ENCODE results near the gene PLVAP. TPM values are rescaled to one million over a fixed set of nuclear protein-coding genes. Genes with fewer than 3 reads are reported as not detected.
"Not testable (repeated sequence)": the region's sequence is repeated elsewhere in the genome, so short reads cannot be mapped to it uniquely, and the experiment has no call there.

PLVAP gene
- total and polyA plus RNA-seq, 2 donors, result 23.6 to 289 TPM

DNA sequence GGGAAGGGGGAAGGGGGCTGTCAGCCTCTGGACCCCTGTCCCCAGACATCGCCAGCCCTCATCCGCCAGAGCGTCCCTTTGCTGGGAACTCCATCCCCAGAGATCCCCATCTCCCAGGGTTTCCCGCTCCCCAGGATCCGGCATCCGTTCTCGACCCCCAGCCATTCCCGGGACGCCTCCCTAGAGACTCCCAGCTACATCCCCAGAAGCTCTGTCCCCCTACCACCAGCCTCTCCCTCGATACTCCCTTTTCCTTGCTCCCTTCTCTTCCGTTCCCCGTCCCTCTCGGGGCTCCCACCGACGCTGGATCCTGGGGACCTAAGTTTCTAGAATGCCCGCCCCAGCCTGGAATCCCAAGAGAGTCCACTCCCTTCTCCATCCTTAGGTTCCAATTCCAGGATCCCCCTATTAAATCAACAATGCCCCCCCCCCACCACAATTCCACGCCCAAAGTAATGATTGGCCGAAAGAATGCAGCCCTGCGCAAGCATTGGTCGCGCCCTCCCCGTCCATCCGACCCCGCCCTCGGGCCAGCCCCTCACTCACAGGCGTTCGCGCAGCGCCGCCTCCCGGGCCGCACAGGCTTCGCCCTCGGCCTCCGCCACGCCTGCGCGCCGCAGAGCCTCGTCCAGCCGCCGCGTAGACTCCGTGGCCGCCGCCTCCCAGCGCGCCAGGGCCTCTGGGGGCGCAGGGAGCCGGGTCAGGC is 13.7 kb upstream of the PLVAP start:
- WGBS, result under 1% methylated on average over 50 of the region's 50 CpGs
- Histone ChIP-seq H3K4me1 (ENCODE audit: insufficient read depth) (no peaks in the 10 kb centered on the region), H3K36me3 (ENCODE audit: insufficient read depth) (no peaks in the 10 kb centered on the region), H3K27ac (ENCODE audit: low read depth) (no peak overlapping the region), H3K4me3 (ENCODE audit: low read depth, low read length) (peak overlapping the region; percentile 23)
- peak; percentile 82 for DNase-seq (ENCODE audit: extremely low spot score)

DNA sequence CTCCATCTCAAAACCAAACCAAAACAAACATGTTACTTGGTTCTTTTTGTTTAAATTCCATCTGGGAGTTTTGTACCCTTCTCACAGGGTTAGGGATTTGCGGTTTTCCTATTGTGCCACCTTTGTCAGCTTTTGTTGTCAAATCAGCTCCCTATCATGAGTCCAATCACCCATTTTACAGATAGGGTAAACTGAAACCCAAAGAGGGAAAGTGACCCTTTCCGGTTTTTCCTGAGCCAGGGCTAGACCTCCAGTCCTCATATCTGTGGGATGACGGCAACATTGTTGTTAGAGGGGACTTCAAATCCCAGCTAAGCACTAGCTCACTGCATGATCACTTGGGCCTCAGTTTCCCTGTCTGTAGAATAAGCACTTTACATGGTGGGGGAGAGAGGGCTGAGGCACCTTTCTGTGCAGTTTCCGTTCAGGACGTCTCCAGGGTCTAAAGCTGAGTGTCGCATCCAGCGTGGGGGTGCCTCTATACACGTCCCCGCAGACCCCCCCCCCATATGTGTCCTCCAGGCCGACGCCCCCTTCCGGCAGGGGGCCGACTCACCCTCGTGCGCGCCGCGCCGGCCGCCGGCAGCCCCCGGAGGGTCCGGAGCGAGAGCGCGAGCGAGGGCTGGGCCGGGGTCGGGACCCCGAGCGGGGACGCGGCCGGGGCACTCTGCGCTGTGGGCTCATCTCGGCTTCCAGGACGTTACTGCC is 13.0 kb upstream of the PLVAP start:
- no peak overlapping the region for H3K27ac ChIP-seq (ENCODE audit: low read depth)

DNA sequence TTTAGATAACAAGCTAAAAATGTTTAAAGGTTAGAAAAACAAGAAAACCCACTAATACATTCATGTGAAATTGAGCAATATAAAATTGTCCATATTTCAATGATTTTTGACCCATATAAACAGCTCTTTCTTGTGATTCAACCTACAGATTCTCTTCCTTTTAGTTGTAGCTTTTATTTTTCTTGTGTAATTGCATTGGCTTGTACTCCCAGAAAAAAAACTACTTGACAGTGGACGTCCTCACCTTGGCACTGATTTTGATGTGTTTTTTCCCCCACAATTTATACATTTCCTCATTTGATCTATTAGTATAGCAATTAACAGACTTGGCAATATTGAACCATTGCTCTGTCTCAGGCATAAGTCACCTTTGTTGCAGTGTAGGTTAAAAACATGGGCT is 12.1 kb upstream of the PLVAP start:
- Histone ChIP-seq H3K36me3 (ENCODE audit: insufficient read depth) (no peaks in the 10 kb centered on the region), H3K4me1 (ENCODE audit: insufficient read depth) (no peaks in the 10 kb centered on the region), H3K4me3 (ENCODE audit: low read depth, low read length) (no peak overlapping the region), H3K27ac (ENCODE audit: low read depth) (no peak overlapping the region)
- DNase-seq (ENCODE audit: extremely low spot score), result no peak
- WGBS, result 54% methylated on average over 1 of the region's 1 CpG

More for the DNA sequence above, 13.0 kb upstream of the PLVAP start:
- H3K4me3 ChIP-seq (ENCODE audit: low read depth, low read length), result peak overlapping the region; percentile 23
- H3K4me1 ChIP-seq (ENCODE audit: insufficient read depth), result no peaks in the 10 kb centered on the region
- no peaks in the 10 kb centered on the region for H3K36me3 ChIP-seq (ENCODE audit: insufficient read depth)
- WGBS, result 7% methylated on average over 37 of the region's 37 CpGs
- DNase-seq (ENCODE audit: extremely low spot score), result no peak

DNA sequence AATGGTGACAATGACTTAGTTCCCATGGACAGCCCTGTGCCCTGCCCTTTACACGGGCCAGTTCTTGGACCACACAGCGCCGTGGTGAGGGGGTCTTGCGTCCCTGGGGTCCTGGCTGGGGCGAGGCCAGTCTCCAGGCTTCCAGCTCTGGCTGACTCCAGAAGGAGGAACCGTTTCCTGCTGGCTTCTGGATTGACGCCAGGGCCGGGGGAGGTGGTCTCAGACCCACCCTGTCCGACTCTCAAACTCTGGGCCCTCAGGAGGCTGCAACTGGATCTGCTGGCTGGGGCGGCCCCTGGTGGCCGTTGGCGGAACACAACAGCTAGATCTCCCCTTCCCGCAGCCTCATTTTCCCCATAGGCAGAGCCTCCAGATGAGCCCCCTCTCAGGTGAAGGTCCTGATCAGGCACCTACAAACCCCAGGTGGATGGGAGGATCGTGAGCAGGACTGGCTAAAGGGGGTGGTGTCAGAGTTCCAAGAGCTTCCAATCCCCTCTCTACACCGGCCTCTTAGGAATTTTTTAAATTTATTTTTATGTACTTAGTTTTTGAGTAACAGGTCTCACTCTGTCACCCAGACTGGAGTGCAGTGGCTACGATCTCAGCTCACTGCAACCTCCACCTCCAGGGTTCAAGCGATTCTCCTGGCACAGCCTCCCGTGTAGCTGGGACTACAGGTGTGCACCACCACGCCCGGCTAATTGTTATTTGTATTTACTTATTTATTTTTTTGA is 8.9 kb upstream of the PLVAP start:
- Histone ChIP-seq H3K36me3 (ENCODE audit: insufficient read depth) (no peaks in the 10 kb centered on the region), H3K4me1 (ENCODE audit: insufficient read depth) (no peaks in the 10 kb centered on the region), H3K4me3 (ENCODE audit: low read depth, low read length) (no peak overlapping the region), H3K27ac (ENCODE audit: low read depth) (no peak overlapping the region)
- no peak for DNase-seq (ENCODE audit: extremely low spot score)
- WGBS, result 36% methylated on average over 20 of the region's 20 CpGs

DNA sequence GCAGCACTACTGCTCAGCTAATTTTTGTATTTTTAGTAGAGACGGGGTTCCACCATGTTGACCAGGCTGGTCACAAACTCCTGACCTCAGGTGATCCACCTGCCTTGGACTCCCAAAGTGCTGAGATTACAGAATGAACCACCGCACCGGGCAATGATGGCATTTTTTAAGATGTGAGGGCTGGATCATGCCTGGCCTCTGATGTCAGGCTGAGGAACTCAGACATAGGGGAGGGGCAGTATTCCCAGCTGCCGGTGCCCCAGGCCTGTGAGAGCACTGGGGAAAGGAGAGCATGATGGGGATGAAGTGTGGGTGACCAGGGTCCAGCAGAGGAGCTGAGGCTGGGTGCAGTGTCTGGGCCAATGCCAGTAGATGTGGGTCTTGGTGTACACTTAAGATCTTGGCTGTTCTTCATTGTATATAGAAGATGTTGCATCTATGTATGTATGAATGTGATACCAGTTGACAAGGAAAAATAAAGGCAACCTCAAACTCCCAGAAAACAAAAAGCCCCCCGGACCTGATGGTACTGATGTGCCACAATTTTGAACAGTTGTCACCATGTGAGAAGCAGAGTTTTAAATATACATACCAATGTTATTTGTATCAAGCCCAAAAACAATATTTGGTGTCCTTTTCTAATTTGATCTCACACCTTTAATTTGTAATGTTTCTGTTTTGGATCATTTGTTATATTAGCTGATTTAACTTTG is 3.4 kb upstream of the PLVAP start:
- DNase-seq (ENCODE audit: extremely low spot score), result no peak
- 95% methylated on average over 5 of the region's 5 CpGs for WGBS

DNA sequence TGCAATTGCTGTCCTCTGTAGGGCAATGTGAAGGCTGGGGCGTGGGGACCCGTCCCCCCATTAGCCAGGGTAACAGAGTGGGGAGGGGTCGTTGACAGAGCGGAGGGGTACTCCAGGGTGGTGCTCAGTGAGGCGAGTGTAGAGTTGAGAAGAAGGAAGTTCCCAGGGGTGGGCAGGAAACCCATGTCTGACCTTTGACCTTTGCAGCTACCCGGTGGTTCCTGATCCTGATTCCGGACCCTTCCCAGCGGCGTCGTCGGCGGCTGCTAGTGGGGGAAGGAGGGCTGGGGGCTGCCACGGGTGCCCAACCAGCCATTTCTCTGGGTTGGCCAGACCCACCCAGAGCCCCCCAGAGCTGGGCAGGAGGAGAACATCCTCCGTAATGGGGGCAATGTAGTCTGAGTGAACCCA is 2.1 kb upstream of the PLVAP start:
- 27% methylated on average over 14 of the region's 14 CpGs for WGBS
- Histone ChIP-seq H3K36me3 (ENCODE audit: insufficient read depth) (no peaks in the 10 kb centered on the region), H3K4me1 (ENCODE audit: insufficient read depth) (no peaks in the 10 kb centered on the region), H3K27ac (ENCODE audit: low read depth) (no peak overlapping the region), H3K4me3 (ENCODE audit: low read depth, low read length) (no peak overlapping the region)
- DNase-seq (ENCODE audit: extremely low spot score), result no peak

More for the DNA sequence above, 3.4 kb upstream of the PLVAP start:
- H3K4me3 ChIP-seq (ENCODE audit: low read depth, low read length), result no peak overlapping the region
- H3K27ac ChIP-seq (ENCODE audit: low read depth), result no peak overlapping the region
- no peaks in the 10 kb centered on the region for H3K4me1 ChIP-seq (ENCODE audit: insufficient read depth)
- no peaks in the 10 kb centered on the region for H3K36me3 ChIP-seq (ENCODE audit: insufficient read depth)

DNA sequence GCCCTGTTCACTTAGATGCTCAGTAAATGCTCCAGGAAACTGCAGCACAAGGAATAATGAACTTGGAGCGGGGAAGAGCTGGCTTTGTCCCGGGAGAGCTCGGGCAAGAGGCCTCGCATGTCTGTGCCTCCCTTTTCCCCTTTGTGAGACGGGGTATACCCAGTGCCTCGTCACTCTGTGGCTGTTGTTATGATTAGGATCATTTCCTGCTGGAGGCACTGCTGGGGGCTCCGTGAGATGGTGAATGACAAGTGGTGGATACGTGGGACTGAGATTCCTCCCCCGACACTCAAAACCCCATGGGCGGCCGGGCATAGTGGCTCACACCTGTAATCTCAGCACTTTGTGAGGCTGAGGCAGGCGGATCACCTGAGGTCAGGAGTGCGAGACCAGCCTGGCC is 1.1 kb upstream of the PLVAP start:
- 58% methylated on average over 13 of the region's 13 CpGs for WGBS
- H3K27ac ChIP-seq (ENCODE audit: low read depth), result no peak overlapping the region
- no peaks in the 10 kb centered on the region for H3K4me1 ChIP-seq (ENCODE audit: insufficient read depth)
- no peaks in the 10 kb centered on the region for H3K36me3 ChIP-seq (ENCODE audit: insufficient read depth)
- DNase-seq (ENCODE audit: extremely low spot score), result no peak
- no peak overlapping the region for H3K4me3 ChIP-seq (ENCODE audit: low read depth, low read length)

DNA sequence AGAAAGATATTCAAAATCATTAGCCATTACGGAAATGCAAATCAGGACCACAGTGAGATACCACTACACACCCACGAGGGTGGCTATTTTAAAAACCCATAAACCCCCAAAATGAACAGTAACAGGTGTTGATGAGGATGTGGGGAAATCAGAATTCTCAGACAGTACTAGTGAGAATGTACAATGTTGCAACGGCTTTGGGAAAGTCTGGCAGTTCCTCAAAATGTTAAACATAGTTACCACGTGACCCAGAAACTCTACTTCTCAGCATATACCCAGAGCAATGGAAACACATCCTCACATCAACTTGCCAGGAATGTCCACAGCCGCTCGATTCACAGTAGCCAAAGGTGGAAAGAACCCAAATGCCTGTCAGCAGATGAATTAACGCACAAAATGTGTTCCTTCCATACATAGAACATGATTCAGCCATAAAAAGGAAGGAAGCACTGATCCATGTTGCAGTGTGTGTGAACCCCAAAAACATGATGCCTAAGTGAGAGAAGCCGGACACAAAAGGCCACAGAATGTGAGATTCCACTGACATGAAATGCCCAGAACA is 7.0 kb downstream of the PLVAP start:
- Histone ChIP-seq H3K4me3 (ENCODE audit: low read depth, low read length) (no peak overlapping the region), H3K4me1 (ENCODE audit: insufficient read depth) (no peaks in the 10 kb centered on the region), H3K36me3 (ENCODE audit: insufficient read depth) (no peaks in the 10 kb centered on the region), H3K27ac (ENCODE audit: low read depth) (no peak overlapping the region)
- no peak for DNase-seq (ENCODE audit: extremely low spot score)
- WGBS, result 18% methylated on average over 8 of the region's 8 CpGs

DNA sequence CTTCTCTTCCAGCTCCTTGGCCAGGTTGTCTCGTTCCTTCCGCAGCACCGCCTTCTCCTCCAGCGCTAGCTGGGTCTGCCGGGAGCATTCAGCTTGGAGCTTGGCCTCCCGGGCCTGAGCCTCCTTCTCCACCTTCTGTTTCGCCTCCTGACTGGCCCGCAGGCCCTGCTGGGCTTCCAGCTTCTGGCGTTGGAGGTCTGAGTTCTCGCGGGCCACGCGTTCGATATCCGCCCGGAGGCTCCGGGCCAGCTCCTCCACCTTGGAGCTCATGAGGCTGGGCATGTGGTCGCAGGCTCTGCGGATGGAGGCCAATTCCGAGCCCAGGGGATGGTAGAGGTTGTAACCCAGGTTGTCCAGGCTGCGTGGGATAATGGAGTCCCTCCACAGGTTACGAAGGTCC is 11.8 kb downstream of the PLVAP start:
- H3K4me3 ChIP-seq (ENCODE audit: low read depth, low read length), result no peak overlapping the region
- H3K27ac ChIP-seq (ENCODE audit: low read depth), result no peak overlapping the region
- no peaks in the 10 kb centered on the region for H3K36me3 ChIP-seq (ENCODE audit: insufficient read depth)
- H3K4me1 ChIP-seq (ENCODE audit: insufficient read depth), result no peaks in the 10 kb centered on the region
- WGBS, result 91% methylated on average over 22 of the region's 22 CpGs
- DNase-seq (ENCODE audit: extremely low spot score), result no peak

DNA sequence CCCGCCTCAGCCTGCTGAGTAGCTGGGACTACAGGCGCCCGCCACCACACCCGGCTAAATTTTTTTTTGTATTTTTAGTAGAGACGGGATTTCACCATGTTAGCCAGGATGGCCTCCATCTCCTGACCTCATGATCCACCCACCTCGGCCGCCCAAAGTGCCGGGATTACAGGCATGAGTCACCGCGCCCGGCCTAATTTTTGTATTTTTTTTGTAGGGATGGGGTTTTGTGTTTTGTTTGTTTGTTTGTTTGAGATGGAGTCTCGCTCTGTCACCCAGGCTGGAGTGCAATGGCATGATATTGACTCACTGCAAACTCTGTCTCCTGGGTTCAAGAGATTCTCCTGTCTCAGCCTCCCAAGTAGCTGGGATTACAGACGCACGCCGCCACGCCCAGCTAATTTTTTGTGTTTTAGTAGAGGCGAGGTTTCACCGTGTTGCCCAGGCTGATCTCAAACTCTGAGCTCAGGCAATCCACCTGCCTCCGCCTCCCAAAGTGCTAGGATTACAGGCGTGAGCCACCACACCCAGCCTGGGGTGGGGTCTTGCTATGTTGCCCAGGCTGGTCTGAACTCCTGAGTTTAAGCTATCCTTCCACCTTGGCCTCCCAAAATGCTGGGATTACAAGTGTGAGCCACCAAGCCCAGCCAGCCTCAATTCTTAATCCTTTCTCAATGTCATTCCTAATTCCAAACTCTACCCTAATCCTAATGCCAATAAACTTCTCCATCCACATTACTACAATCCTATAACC is 13.1 kb downstream of the PLVAP start:
- not testable (repeated sequence) for H3K4me3 ChIP-seq (ENCODE audit: low read depth, low read length); DNase-seq (ENCODE audit: extremely low spot score)

DNA sequence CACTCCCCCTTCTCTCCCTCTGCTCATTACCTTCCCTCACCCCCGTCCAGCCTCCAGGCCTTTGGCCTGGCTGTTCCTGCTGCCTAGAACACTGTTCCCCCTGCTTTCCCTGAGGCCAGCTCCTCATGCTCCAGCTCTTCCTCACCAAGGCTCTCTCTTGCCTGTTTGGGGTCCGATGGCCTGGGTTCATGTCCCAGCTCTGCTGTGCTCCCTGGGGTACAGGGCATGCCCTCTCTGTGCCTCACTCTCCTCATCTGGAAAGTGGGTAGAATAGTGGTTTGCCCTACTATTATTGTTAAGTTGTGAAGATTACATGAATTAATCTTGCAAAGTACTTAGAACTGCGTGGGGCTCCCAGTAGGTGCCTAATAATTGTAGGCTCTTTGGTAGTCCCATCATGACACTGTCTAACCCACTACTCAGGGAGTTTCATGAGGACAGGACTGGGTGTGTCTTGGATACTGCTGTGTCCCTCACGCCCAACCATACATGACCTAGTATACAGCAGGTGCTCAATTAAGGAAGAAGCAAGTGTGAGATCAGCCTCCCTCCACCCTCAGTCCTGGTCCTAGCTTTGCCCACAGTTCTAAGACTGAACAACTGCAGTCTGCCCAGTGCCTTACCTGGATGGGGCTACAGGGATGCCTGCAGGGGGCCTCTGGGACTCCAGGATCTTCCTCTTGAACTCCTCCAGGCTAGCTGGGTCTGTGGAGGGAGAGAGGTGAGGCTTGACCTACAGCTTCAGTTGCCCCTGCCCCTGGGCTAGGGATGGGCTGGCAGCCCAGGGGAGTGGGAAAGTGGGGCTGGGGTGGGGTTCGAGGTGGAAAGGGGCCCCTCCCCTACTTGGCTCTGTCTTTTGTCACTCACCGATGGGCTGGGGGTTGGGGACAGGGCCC is 17.0 kb downstream of the PLVAP start:
- no peaks in the 10 kb centered on the region for H3K4me1 ChIP-seq (ENCODE audit: insufficient read depth)
- no peak overlapping the region for H3K27ac ChIP-seq (ENCODE audit: low read depth)
- no peaks in the 10 kb centered on the region for H3K36me3 ChIP-seq (ENCODE audit: insufficient read depth)
- DNase-seq (ENCODE audit: extremely low spot score), result no peak
- 79% methylated on average over 6 of the region's 6 CpGs for WGBS
- H3K4me3 ChIP-seq (ENCODE audit: low read depth, low read length), result no peak overlapping the region

More for the DNA sequence above, 13.1 kb downstream of the PLVAP start:
- H3K36me3 ChIP-seq (ENCODE audit: insufficient read depth); H3K4me1 ChIP-seq (ENCODE audit: insufficient read depth); H3K27ac ChIP-seq (ENCODE audit: low read depth): not testable (repeated sequence)
- 94% methylated on average over 20 of the region's 20 CpGs for WGBS

DNA sequence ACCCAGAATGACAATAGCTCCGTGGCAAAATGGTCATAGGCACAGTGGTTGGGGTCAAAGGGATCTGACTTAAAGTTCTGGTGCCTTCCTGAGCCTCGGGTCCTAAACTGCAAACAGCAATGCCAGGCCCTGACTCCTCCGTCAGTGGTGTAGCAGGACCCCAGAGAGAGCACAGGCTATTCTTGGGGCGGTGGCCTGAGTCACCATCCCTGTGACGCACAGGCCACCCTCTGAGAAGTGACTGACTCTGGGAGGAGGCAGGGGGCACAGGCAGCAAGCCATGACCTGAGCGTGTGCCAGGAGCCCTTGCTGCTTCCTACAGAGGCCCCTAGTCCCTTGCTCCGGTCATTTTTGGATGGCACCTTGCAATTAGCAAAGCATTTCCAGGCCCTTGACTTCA is 18.7 kb downstream of the PLVAP start:
- Histone ChIP-seq H3K4me1 (ENCODE audit: insufficient read depth) (no peaks in the 10 kb centered on the region), H3K36me3 (ENCODE audit: insufficient read depth) (no peaks in the 10 kb centered on the region), H3K4me3 (ENCODE audit: low read depth, low read length) (no peak overlapping the region), H3K27ac (ENCODE audit: low read depth) (no peak overlapping the region)
- 73% methylated on average over 7 of the region's 7 CpGs for WGBS
- DNase-seq (ENCODE audit: extremely low spot score), result no peak

Data from urinary bladder (tissue), 4 donors.